Muscle of arm (tissue), 12 donors: Measurements from ENCODE around the gene LUZP2. TPM values are rescaled to one million over a fixed set of nuclear protein-coding genes. Genes with fewer than 3 reads are reported as not detected.
"Not testable (repeated sequence)": the region's sequence is repeated elsewhere in the genome, so short reads cannot be mapped to it uniquely, and the experiment has no call there.

Experiments used
- DNase-seq: peaks from one replicate; pipeline ENCODE4 v3.0.0-alpha.2; 2013
- polyA plus RNA-seq, 12 donors: library from polyadenylated mRNA; unstranded; fragments of 120-200 nt; gene quantifications; one replicate each; pipeline ENCODE4 v1.2.1, GENCODE V29; 2013; ENCODE audit not compliant: insufficient read length in 12 of 12

The LUZP2 gene
- polyA plus RNA-seq, 12 donors = 0.61 to 1.5 (median 0.85) TPM; not detected in 2

DNA sequence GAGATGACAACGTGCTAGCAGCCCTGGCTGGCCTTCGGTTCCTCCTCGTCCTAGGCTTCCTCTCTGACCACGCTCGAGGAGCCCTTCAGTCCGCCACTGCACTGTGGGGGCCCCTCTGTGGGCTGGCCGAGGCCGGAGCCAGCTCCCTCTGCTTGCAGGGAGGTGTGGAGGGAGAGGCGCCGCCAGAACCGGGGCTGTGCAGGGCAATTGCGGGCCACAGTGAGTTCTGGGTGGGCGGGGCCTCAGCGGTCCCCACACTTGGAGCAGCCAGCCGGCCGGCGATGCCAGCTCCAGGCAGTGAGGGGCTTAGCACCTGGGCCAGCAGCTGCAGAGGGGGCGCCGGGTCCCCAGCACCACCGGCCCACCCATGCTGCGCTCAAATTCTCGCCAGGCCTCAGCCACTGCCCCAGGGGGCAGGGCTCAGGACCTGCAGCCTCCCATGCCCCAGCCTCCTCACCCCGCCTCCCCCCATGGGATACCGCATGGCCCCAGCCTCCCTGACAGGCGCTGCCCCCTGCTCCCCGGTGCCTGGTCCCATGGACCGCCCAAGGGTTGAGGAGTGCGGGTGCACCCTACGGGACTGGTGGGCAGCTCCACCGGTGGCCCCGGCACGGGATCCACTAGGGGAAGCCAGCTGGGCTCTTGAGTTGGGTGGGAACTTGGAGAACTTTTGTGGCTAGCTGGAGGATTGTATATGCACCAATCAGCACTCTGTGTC is 399.4 kb downstream of the LUZP2 start:
- no peak for DNase-seq

DNA sequence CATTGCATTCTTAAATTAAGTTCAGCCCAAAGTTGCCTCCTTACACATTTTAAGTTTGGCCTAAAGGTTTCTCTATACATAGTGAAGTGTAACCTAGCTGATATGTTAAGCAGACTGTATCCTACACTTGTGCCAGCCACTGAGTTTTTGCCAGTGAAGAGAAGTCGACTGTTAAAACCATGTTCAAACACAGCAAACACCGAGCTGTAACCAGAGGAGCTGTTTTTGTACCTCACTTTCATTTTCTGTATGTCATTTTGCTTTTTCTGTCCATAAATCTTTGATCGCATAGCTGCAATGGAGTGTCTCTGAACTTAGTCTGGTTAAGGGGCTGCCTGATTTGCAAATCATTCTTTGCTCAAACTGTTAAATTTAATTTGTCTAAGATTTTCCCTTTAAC is 403.7 kb downstream of the LUZP2 start:
- DNase-seq = peak; percentile 6

DNA sequence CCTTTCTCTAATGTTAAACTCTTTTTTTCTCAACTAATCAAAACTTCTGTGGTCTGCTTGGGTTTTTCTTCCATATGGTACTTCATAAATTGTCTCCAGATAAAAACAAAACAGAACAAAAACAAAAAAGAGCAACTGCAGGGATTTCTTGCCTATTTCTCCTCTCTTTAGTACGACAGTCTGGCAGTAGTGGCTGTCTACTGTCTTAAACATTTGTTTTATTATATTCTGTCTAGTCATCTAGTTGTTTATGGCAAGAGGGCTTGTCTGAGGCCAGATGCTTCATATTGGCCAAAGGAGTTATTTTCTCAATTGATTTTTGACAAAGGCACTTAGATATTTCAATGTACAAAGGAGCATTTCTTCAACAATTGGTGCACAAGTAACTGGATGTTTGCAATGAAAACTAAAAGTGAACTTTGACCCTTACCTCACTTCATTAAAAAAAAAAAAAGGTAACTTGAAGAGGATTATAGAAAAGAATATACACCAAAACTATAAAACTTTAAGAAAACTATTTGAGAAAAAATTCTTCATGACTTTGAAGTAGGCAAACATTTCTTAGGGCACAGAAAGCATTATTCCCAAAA is 404.2 kb downstream of the LUZP2 start:
- DNase-seq = no peak

DNA sequence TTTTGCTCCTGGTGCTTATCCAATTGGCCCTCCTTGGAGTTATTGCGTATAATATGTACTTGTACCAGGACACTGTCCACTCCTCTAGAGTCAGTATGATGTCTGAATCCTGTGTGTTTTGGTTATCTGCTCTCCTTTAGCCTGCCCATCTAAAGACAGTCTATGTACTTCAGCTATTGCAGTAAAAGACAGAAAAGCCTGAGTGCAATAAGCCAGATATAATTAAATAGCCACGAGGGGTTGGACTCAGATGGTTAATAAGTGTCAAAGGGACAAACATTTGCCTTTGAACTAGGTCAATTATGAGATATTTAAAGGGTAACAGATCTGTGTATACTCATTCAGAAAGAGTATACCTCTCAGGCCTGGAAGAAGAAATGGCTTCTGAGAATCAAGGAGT is 406.7 kb downstream of the LUZP2 start:
- no peak for DNase-seq

DNA sequence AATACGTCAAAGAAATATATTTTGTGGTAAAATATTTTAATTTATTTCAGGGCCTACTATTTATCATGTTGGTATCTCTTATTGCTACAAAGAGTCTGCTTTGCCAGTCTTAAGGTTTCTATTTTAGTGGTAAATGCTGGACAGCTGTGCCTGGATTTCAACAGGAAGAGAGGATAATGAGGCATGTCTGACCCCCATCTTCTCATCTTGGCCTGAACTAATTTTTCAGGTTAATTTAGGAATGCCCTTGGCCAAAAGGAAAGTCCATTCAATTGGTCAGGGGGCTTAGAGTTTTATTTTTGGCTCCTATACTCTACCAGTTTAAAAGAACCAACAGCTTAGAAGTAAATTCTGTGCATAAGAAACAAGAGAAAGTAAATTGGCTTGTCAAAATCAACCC is 428.2 kb downstream of the LUZP2 start:
- DNase-seq = no peak

DNA sequence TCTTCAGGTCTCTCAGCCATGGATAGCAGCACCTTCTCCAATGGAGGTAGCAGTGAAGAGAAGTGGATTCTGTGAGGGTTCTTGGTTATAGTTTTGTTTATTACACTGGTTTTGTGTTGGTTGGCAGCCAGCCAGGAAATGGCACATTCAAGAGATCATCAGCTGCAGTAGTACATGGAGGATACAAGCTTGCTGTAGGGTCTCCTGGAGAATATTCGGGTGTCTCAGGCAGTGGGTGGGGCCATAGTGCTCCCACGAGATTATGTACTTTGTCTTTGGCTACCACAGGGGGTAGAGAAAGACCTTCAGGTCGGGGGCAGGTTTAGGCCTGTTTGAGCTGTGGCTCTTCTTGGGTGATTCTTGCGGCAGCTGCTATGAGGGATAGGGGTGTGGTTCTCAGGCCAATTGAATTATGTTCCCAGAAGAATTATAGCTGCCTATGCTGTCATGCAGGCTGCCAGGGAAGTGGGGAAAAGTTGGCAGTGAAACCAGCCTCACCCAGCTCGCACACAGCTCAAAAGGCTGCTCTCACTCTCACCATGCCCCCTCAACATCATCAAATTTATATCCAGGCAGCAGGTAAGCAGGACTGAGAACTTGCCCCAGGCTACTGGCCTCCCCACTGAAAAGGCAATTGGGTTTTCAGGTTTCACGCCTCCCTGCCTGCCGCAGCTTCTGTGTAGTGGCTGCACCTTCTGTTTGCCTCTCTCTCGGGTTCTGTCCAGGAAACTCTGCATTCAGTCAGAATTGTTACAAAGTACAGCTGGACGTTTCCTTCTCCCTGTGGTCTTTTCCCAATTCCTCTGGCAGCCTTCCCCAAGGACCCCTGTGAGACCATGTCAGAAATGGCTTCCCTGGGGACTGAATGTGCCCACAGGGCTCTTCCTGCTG is 435.5 kb downstream of the LUZP2 start:
- DNase-seq = no peak

DNA sequence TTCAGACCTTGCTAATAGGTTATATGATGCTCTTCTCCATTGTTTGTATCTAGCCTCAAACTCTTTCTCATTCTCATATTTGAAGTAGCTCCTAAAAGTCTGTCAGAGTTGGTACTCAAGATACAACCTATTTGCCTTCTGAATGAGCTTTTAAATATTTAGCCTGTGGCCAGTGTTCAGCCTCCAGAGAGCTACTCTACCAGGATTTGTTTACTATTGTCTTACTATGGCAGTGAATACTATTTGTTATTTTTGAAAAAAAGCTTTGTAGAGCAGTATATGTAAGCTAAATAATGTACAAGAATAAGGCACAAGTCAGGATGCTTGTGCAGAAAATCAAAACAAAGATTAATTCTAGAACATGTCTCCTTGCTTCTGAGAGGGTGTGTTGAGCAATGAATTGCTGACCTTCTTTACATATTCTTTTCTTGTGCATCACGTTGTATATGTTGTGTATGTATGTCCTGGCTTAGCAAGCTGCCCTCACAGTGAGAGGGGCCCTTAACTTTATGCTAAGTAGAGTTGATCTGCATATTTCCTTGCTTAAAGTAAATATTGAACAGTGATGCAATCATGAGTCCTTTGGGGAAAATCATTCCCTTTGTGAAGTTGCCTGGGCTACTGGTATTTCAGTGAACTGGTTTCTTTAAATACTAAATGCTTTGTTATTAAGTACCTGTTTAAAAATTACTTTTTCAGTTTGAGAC is 438.0 kb downstream of the LUZP2 start:
- DNase-seq = no peak

DNA sequence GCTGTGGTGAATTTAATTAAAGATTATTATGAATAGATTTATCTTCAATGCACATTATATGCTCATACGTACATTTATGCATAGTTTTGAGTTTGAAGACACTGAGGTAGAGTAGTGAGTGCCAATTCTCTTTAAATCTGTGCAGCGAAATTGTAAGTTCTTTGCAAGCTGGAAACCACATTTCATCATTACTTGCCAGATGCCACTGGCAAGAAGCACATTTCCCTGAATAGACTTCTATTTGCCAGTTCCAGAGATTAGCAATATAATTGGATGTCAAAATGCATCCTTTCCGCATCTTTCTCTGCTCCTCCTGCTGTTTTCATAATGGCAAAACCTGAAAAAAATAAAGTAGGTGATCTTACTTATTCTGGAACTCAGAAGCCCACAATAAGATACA is 448.0 kb downstream of the LUZP2 start:
- DNase-seq = peak; percentile 19

DNA sequence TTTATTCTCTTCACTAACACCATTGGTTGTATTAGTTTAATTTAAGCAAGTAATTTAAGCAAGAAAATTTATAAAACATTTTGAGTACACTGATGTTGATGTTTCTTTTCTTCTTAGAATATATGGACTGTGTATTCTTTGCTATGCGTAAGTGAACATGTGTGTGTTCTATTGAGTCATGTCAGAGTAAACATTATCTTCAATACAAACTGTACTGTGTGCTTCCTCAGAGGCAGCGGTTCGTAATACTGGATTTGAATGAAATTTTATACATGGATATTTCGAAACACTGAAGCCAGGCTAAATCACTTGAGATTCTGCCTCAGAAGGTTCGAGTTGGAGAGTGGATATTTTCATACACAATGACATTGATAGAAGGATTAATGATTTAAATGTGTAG is 452.6 kb downstream of the LUZP2 start:
- no peak for DNase-seq

DNA sequence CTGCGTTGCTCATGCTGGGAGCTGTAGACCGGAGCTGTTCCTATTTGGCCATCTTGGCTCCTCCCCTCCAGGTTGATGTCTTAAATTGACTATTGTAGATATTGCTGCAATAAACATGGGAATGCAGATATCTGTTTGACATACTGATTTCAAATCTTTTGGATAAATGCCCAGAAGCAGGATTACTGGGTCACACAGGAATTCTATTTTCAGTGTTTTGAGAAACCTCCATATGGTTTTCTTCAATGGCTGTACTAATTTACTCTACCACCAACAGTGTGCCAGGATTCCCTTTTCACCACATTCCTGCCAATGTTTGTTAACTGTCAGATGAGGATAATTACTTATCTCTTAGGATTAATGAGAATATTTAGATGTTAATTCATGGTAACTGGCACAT is 467.0 kb downstream of the LUZP2 start:
- DNase-seq = no peak

DNA sequence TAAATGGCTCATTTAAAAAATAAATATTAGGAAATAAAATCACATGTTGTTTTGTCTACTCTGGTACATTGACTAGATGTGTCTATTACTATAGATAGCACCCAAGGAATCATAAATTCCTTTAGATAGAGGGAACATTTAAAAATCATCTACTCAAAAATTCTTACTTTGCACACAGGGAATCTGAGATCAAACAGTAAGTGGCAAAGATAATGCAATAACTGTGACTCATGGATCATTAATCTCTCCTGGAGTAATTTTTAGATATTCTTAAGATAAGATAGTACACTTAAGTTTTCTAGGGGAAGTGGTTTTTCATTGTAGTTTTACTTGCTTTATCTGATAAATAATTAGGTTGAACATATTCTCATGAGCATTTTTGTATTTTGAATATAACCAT is 468.9 kb downstream of the LUZP2 start:
- DNase-seq = no peak

DNA sequence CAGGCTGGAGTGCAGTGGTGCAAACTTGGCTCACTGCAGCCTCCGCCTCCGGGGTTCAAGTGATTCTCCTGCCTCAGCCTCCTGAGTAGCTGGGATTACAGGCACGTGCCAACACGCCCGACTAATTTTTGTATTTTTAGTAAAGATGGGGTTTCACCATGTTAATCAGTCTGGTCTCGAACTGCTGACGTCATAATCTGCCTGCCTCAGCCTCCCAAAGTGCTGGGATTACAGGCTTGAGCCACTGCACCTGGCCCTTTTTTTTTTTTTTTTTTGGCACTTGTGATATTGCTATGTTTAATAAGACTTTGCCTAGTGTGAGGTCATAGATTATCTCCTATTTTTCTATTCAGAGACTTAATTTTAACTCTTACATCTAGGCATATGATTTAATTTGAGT is 497.1 kb downstream of the LUZP2 start:
- not testable (repeated sequence) for DNase-seq

DNA sequence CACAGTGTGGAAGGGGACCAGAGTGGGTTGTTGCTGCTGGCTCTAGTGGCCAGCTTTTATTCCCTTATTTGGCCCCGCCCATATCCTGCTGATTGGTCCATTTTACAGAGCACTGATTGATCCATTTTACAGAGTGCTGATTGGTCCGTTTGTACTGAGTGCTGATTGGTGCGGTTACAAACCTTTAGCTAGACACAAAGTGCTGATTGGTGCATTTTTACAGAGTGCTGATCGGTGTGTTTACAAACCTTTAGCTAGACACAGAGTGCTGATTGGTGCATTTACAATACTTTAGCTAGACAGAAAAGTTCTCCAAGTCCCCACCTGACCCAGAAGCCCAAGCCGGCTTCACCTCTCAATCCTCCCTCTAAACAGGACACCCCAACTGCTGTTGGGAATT is 503.1 kb downstream of the LUZP2 start:
- DNase-seq = not testable (repeated sequence)

DNA sequence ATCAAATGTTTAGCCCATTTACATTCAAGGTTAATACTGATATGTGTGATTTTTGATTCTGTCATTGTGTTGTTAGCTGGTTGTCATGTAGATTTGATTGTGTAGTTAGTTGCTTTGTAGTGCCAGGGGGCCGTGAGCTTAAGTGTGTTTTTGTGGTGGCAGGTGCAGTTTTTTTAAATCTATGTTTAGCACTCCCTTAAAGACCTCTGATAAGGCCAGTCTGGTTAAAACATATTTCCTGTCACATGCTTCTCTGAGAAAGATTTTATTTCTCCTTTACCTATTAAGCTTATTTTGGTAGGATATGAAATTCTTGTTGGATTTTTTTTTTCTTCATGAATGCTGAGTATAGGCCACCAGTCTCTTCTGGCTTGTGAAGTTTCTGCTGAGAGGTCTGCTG is 540.6 kb downstream of the LUZP2 start:
- no peak for DNase-seq

DNA sequence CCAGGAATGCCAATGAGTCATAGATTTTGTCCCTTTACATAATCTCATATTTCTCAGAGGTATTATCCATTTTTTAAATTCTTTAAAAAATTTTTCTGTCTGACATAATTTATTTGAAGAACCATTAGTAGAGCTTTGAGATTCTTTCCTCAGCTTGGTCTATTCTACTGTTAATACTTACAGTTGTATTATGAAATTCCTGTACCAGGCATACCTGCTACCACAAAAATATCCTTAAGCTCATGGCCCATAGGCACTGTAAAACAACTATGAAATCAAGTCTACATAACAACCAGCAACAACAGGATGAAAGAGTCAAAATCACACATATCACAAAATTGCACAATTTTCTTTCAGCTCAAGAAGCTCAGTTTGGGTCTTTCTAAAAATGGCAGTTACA is 541.3 kb downstream of the LUZP2 start:
- no peak for DNase-seq

DNA sequence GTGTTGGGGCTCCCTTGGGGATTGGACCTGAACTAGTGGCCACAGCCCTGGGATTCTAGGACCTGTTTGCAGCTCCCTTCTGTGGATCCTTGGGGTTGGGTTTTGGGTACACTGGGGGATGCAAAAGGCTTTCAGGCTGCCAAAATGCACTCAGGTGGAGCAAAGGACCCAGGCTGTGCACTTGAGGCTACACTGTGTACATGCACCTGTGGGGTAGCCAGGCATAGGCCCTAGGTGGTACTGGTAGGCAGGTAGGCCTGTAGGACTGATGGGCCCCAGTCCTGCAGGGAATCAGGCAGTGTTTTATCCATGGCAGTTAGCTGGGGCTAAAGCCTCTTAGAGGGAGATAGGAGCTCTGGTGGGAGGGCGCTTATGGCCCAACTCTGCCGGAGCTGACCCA is 542.3 kb downstream of the LUZP2 start:
- DNase-seq = no peak

DNA sequence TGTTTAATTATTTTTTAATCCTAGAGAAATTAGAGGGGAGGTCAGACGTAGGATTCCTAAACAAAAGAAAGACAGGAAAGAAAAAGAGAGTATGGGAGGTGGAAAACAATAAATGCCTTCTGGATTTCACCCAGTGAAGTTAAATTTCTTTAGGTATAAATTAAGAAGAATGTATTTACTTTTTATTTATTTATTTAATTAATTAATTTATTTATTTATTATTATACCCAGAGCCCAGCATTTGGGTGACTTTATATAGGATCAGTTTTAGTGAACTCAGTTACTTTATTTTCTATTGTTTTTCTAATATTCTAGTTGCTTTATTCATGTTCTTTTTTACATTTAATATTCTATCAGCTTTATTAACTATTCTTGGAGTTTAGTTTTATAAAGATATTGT is 551.8 kb downstream of the LUZP2 start:
- DNase-seq = no peak

DNA sequence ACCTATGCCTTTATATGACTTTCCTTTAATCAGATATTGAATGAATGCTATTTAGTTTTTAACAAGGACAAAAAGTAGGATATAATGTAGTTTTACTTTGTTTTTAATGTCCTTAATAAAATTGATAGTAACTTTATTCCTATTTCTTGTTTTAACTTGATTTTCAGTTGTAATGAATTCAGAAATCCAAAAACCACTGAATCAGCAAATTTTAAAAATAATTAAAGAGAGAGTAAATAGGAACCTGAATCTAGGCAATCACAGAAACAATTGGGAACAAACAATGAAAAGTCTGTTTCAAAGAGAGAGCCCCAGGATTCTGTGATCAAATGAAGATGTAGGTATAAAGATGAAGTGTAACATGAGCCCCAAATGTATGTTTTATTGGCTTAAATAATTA is 556.0 kb downstream of the LUZP2 start:
- DNase-seq = no peak

DNA sequence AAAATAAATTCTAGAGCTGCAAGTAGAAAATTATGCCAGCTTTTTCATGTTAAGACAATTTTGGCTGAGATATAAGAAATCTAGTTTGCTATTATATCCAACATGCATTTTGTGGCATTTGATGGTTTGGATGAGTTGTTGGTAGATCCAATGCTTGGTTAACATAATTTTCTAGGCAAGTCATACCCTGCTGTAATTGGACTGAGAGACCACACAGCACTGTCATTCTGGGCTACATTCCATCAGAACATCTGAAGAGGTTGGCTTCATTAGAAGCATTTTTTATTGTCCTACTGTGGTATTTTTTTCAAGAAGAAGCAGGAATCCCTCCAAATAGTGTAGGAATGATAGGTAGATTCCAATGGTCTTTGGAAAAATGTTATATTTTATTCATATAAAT is 561.0 kb downstream of the LUZP2 start:
- DNase-seq = no peak

DNA sequence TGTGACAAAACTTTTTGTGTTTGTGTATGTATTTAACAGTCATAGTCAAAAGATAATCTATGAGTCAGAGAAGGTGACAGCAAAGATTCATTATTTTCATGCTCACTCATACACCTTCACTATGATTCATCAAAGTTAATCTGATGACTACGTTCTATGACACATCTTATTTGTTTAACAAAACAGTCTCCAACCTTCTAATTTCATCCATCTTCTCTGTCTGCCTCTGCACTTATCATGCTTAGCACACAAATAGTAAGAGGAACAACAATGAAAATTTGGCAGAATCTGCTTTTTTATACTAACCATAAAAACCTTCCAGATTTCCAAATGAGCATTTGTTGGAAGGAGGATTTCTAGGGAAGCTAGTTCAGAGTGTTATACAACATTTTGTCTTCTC is 568.9 kb downstream of the LUZP2 start:
- DNase-seq = no peak

DNA sequence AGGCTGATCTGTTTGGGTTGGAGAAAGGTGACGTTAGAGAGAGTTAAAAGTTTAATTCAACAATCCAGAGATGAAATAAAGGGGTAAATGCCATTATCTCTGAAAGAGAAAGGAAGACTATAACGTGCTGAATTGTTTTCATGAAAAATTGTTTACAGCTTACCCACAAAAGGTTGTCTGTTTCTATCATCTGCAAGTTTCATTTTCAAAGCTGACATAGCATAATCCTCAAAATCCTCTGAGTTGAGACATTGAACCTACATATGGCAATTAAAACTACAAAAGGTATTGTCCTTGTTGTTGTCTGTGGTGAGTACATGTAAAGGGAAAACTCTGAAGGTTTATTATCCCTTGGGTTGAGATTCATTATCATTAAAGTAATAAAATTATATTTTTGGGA is 569.9 kb downstream of the LUZP2 start:
- no peak for DNase-seq

DNA sequence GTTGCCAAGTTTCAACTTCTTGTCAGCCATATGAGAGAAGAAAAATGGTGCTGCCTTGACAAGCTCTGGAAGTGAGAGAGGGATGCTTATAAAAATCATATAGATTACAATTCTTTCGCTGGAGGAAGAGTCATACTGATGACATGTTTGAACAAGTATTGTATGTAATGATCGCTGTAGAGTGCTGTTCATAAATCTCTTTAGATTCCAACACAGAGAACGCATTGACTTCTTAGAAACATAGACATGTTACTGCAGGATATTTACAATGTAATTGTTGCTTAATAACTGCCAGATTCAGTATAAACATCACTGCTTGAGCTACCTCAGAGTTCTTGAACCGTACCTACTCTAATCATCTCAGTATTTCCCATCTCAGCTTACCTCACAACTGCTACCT is 571.6 kb downstream of the LUZP2 start:
- DNase-seq = no peak
